HG02678 (cell line): ENCODE results near the gene AKAP17A.
A peak's percentile ranks its signal among the peaks of the same experiment; 100 is the strongest.

Source experiments
- ATAC-seq: cut with Tn5 transposase; IDR thresholded peaks from one replicate; pipeline ENCODE4 v1.9.1; 2021; ENCODE audit warnings: mild to moderate bottlenecking, moderate library complexity; ENCODE audit not compliant: unreplicated experiment

Gene AKAP17A

GRCh38 chrX:1581132-1581531 lies 10.3 kb upstream of the AKAP17A start:
- ATAC-seq = no peak

GRCh38 chrX:1582686-1583437 lies 8.5 kb upstream of the AKAP17A start:
- peak; percentile 68 for ATAC-seq

GRCh38 chrX:1584237-1585011 lies 7.0 kb upstream of the AKAP17A start:
- no peak for ATAC-seq

GRCh38 chrX:1587161-1587560 lies 4.2 kb upstream of the AKAP17A start:
- no peak for ATAC-seq

- ATAC-seq = no peak
Measured at GRCh38 chrX:1589356-1590130, 1.9 kb upstream of the AKAP17A start.

- ATAC-seq = no peak
Measured at GRCh38 chrX:1591863-1592469, 562 bp downstream of the AKAP17A start.

- ATAC-seq = peak; percentile 49
Measured at GRCh38 chrX:1592470-1593142, 1.2 kb downstream of the AKAP17A start.

- ATAC-seq = no peak
Measured at GRCh38 chrX:1593286-1594271, 2.2 kb downstream of the AKAP17A start.

GRCh38 chrX:1595711-1596060 lies 4.3 kb downstream of the AKAP17A start:
- no peak for ATAC-seq

GRCh38 chrX:1596676-1597344 lies 5.4 kb downstream of the AKAP17A start:
- ATAC-seq = no peak

GRCh38 chrX:1597345-1598020 lies 6.1 kb downstream of the AKAP17A start:
- no peak for ATAC-seq

GRCh38 chrX:1598021-1598875 lies 6.8 kb downstream of the AKAP17A start:
- ATAC-seq = no peak

- ATAC-seq = no peak
Measured at GRCh38 chrX:1598876-1599790, 7.7 kb downstream of the AKAP17A start.

GRCh38 chrX:1599791-1600405 lies 8.5 kb downstream of the AKAP17A start:
- ATAC-seq = no peak

GRCh38 chrX:1600406-1601050 lies 9.1 kb downstream of the AKAP17A start:
- ATAC-seq = no peak
